ENCODE data around the gene LENG9. TPM values are rescaled to one million over a fixed set of nuclear protein-coding genes. Genes with fewer than 3 reads are reported as not detected.

The LENG9 gene
- total and polyA plus RNA-seq, 3 experiments from 2014 or later = 0.23 to 4.4 (median 3.8) TPM

- Mint-ChIP-seq H3K4me1 (peaks cover 10 to 32% (median 16%) of the 10 kb centered on the region in 3 donors), H3K36me3 (no peaks in the 10 kb centered on the region), H3K27ac (peak overlapping the region in 2 of 8 donors; percentile 20 to 84), H3K4me3 (peak overlapping the region in 6 of 7 donors; percentile 15 to 84 (median 42)), H3K9me3 (no peaks in the 10 kb centered on the region), H3K27me3 (peaks cover 13 to 15% of the 10 kb centered on the region in 2 donors)
- no peaks in the 10 kb centered on the region for H3K27me3 ChIP-seq (ENCODE audit: insufficient read depth, low read length, poor library complexity, severe bottlenecking)
- H3K36me3 ChIP-seq (ENCODE audit: insufficient read depth, low read length) = no peaks in the 10 kb centered on the region
- ChIA-PET CTCF (no interaction called here), POLR2A (no interaction called here)
- peaks cover 11% of the 10 kb centered on the region for H3K4me1 ChIP-seq (ENCODE audit: insufficient read depth, low read length)
- DNase-seq = no peak
- H3K9me3 ChIP-seq (ENCODE audit: low read length) = no peaks in the 10 kb centered on the region
- no peak overlapping the region for H3K4me3 ChIP-seq (ENCODE audit: low read length)
- H3K27ac ChIP-seq (ENCODE audit: low read depth, low read length) = no peak overlapping the region
Measured at GRCh38 chr19:54431255-54431838, 32.2 kb downstream of the LENG9 start.

- no peak overlapping the region for H3K27ac ChIP-seq (ENCODE audit: low read depth, low read length)
- DNase-seq = peak in 4 of 5 donors; percentile 25 to 40 (median 35)
- H3K4me3 ChIP-seq (ENCODE audit: low read length) = no peak overlapping the region
- H3K9me3 ChIP-seq (ENCODE audit: low read length) = no peaks in the 10 kb centered on the region
- Mint-ChIP-seq H3K36me3 (no peaks in the 10 kb centered on the region), H3K27ac (peak overlapping the region in 1 of 8 donors; percentile 84), H3K4me1 (peaks cover 10 to 29% (median 16%) of the 10 kb centered on the region in 3 donors), H3K27me3 (peaks cover 18 to 19% of the 10 kb centered on the region in 2 donors), H3K9me3 (no peaks in the 10 kb centered on the region), H3K4me3 (peak overlapping the region in 6 of 7 donors; percentile 32 to 84 (median 42))
- ChIA-PET CTCF (no interaction called here), POLR2A (no interaction called here)
- H3K27me3 ChIP-seq (ENCODE audit: insufficient read depth, low read length, poor library complexity, severe bottlenecking) = no peaks in the 10 kb centered on the region
- no peaks in the 10 kb centered on the region for H3K36me3 ChIP-seq (ENCODE audit: insufficient read depth, low read length)
- H3K4me1 ChIP-seq (ENCODE audit: insufficient read depth, low read length) = peaks cover 11% of the 10 kb centered on the region
Measured at GRCh38 chr19:54430306-54431254, 33.0 kb downstream of the LENG9 start.

- Histone ChIP-seq H3K36me3 (ENCODE audit: insufficient read depth, low read length) (no peaks in the 10 kb centered on the region), H3K9me3 (ENCODE audit: low read length) (no peaks in the 10 kb centered on the region), H3K4me3 (ENCODE audit: low read length) (no peak overlapping the region), H3K27ac (ENCODE audit: low read depth, low read length) (no peak overlapping the region), H3K4me1 (ENCODE audit: insufficient read depth, low read length) (peaks cover 11% of the 10 kb centered on the region), H3K27me3 (ENCODE audit: insufficient read depth, low read length, poor library complexity, severe bottlenecking) (no peaks in the 10 kb centered on the region)
- DNase-seq = no peak
- H3K4me3 Mint-ChIP-seq = peak overlapping the region in 3 of 7 donors; percentile 14 to 77 (median 32)
- H3K27me3 Mint-ChIP-seq = peaks cover 25% of the 10 kb centered on the region in 2 donors
- no peak overlapping the region for H3K27ac Mint-ChIP-seq
- CTCF ChIA-PET = no interaction called here
- peaks cover 4 to 23% (median 11%) of the 10 kb centered on the region in 3 donors for H3K4me1 Mint-ChIP-seq
- H3K36me3 Mint-ChIP-seq = no peaks in the 10 kb centered on the region
- no peaks in the 10 kb centered on the region for H3K9me3 Mint-ChIP-seq
- POLR2A ChIA-PET = no interaction called here
Measured at GRCh38 chr19:54429545-54430227, 33.9 kb downstream of the LENG9 start.

- POLR2A ChIA-PET = no interaction called here
- H3K27ac Mint-ChIP-seq = no peak overlapping the region
Measured at GRCh38 chr19:54429176-54429495, 34.4 kb downstream of the LENG9 start.

GRCh38 chr19:54428323-54429175 lies 35.0 kb downstream of the LENG9 start:
- Histone ChIP-seq H3K4me3 (ENCODE audit: low read length) (no peak overlapping the region), H3K36me3 (ENCODE audit: insufficient read depth, low read length) (no peaks in the 10 kb centered on the region), H3K9me3 (ENCODE audit: low read length) (no peaks in the 10 kb centered on the region), H3K27ac (ENCODE audit: low read depth, low read length) (no peak overlapping the region), H3K4me1 (ENCODE audit: insufficient read depth, low read length) (peaks cover 11% of the 10 kb centered on the region), H3K27me3 (ENCODE audit: insufficient read depth, low read length, poor library complexity, severe bottlenecking) (no peaks in the 10 kb centered on the region)
- no peak overlapping the region for H3K4me3 Mint-ChIP-seq
- H3K27ac Mint-ChIP-seq = no peak overlapping the region
- no peaks in the 10 kb centered on the region for H3K9me3 Mint-ChIP-seq
- no peak for DNase-seq
- ChIA-PET POLR2A (no interaction called here), CTCF (interaction anchor here (1.2 kb wide), 1 partner anchor 30 kb away, joined by 3 read pairs; no protein-coding TSS in a partner anchor)
- H3K4me1 Mint-ChIP-seq = peaks cover 3 to 13% (median 5%) of the 10 kb centered on the region in 3 donors
- peaks cover 30 to 35% of the 10 kb centered on the region in 2 donors for H3K27me3 Mint-ChIP-seq
- no peaks in the 10 kb centered on the region for H3K36me3 Mint-ChIP-seq

More at GRCh38 chr19:54429176-54429495, 34.4 kb downstream of the LENG9 start:
- no peak overlapping the region for H3K4me3 ChIP-seq (ENCODE audit: low read length)
- no peaks in the 10 kb centered on the region for H3K27me3 ChIP-seq (ENCODE audit: insufficient read depth, low read length, poor library complexity, severe bottlenecking)
- peak overlapping the region in 1 of 7 donors; percentile 14 for H3K4me3 Mint-ChIP-seq
- no peak overlapping the region for H3K27ac ChIP-seq (ENCODE audit: low read depth, low read length)
- H3K27me3 Mint-ChIP-seq = peaks cover 28 to 31% of the 10 kb centered on the region in 2 donors
- DNase-seq = no peak
- H3K4me1 Mint-ChIP-seq = peaks cover 4 to 17% (median 7%) of the 10 kb centered on the region in 3 donors
- no peaks in the 10 kb centered on the region for H3K9me3 Mint-ChIP-seq
- H3K36me3 ChIP-seq (ENCODE audit: insufficient read depth, low read length) = no peaks in the 10 kb centered on the region
- H3K36me3 Mint-ChIP-seq = no peaks in the 10 kb centered on the region
- CTCF ChIA-PET = no interaction called here
- H3K9me3 ChIP-seq (ENCODE audit: low read length) = no peaks in the 10 kb centered on the region
- peaks cover 11% of the 10 kb centered on the region for H3K4me1 ChIP-seq (ENCODE audit: insufficient read depth, low read length)

- Mint-ChIP-seq H3K27ac (peak overlapping the region in 1 of 8 donors; percentile 7), H3K36me3 (no peaks in the 10 kb centered on the region), H3K4me3 (no peak overlapping the region), H3K9me3 (no peaks in the 10 kb centered on the region), H3K4me1 (peaks cover 3 to 13% (median 5%) of the 10 kb centered on the region in 3 donors), H3K27me3 (peaks cover 35 to 41% of the 10 kb centered on the region in 2 donors)
- H3K9me3 ChIP-seq (ENCODE audit: low read length) = no peaks in the 10 kb centered on the region
- ChIA-PET POLR2A (no interaction called here), CTCF (interaction anchor here (1.2 kb wide), 1 partner anchor 31 kb away, joined by 3 read pairs; no protein-coding TSS in a partner anchor)
- peaks cover 11% of the 10 kb centered on the region for H3K4me1 ChIP-seq (ENCODE audit: insufficient read depth, low read length)
- no peak for DNase-seq
- no peaks in the 10 kb centered on the region for H3K36me3 ChIP-seq (ENCODE audit: insufficient read depth, low read length)
- no peaks in the 10 kb centered on the region for H3K27me3 ChIP-seq (ENCODE audit: insufficient read depth, low read length, poor library complexity, severe bottlenecking)
- no peak overlapping the region for H3K27ac ChIP-seq (ENCODE audit: low read depth, low read length)
- H3K4me3 ChIP-seq (ENCODE audit: low read length) = no peak overlapping the region
Measured at GRCh38 chr19:54427586-54427985, 36.0 kb downstream of the LENG9 start.

- peaks cover 11% of the 10 kb centered on the region for H3K4me1 ChIP-seq (ENCODE audit: insufficient read depth, low read length)
- no peaks in the 10 kb centered on the region for H3K27me3 ChIP-seq (ENCODE audit: insufficient read depth, low read length, poor library complexity, severe bottlenecking)
- no peaks in the 10 kb centered on the region for H3K9me3 Mint-ChIP-seq
- DNase-seq = no peak
- peaks cover 37 to 41% of the 10 kb centered on the region in 2 donors for H3K27me3 Mint-ChIP-seq
- peaks cover 3 to 9% (median 5%) of the 10 kb centered on the region in 3 donors for H3K4me1 Mint-ChIP-seq
- H3K4me3 Mint-ChIP-seq = no peak overlapping the region
- H3K36me3 Mint-ChIP-seq = no peaks in the 10 kb centered on the region
- H3K36me3 ChIP-seq (ENCODE audit: insufficient read depth, low read length) = no peaks in the 10 kb centered on the region
- H3K27ac Mint-ChIP-seq = no peak overlapping the region
- no peaks in the 10 kb centered on the region for H3K9me3 ChIP-seq (ENCODE audit: low read length)
- POLR2A ChIA-PET = no interaction called here
- CTCF ChIA-PET = no interaction called here
- no peak overlapping the region for H3K27ac ChIP-seq (ENCODE audit: low read depth, low read length)
- no peak overlapping the region for H3K4me3 ChIP-seq (ENCODE audit: low read length)
Measured at GRCh38 chr19:54426291-54426931, 37.2 kb downstream of the LENG9 start.

Data from CD8-positive, alpha-beta memory T cell (primary cell).